ENCODE data around the gene CPS1.

CPS1 gene

GRCh38 chr2:210556329-210556980 lies at the start of gene CPS1:
CPS1 (plus strand) TSS chr2:210556599; CDS start chr2:210556734, 135 bp downstream.
- no peak for DNase-seq

DNA sequence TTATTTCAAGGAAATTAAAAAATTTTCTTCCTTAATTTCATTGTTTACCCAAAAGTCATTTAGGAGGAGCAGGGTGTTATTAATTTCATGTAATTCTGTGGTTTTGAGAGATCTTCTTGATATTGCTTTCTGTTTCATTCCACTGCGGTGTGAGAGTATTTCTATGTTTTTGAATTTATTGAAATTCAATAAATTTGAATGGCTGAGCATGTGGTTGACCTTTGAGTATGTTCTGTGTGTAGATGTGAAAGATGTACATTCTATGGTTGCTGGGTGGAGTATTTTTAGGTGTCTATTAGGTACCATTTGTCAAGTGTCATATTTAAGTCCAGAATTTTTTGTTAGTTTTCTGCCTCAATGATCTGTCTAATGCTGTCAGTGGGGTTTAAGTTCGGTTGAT lies 40.5 kb upstream of the CPS1 start:
- no peak for DNase-seq

DNA sequence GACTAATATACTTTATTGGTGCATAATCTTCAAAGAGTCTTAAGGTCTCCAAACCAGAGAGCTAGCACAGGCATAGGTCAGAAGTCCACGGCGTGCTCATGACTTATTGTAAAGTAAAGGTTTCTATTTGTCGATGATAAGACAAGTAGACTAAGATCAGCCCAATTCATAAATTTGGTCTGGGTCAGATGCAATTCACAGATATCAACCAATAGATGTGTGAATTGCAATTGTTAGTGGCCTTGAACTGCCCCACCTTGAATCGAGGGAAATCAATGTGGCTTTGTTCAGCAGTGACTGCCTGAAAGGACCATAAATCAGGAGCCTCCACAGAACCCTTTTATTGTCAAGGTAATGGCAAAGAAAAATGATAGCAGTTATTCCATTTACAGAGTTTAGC lies 39.1 kb upstream of the CPS1 start:
- no peak for DNase-seq

- DNase-seq = no peak
These were observed 36.8 kb upstream of the CPS1 start for GRCh38 chr2:210519594-210519993.

DNA sequence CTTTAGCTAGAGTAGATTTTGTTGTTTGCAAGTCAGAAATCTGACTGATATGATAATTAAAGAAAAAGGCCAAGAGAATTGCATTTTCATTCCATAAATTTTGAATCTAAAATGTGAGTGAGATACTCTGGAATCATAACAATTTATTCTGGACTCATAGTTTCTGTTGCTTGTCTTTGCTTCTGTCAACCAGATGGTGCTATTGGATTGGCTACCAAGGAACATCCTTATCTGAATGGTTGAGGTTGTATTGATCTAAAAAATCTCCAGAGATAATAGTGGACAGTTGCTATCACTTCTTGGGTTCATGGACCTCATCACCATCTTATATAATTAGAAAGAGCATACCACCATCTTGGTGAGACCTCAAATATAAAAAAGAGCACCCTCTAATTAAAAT lies 34.0 kb upstream of the CPS1 start:
- no peak for DNase-seq

DNA sequence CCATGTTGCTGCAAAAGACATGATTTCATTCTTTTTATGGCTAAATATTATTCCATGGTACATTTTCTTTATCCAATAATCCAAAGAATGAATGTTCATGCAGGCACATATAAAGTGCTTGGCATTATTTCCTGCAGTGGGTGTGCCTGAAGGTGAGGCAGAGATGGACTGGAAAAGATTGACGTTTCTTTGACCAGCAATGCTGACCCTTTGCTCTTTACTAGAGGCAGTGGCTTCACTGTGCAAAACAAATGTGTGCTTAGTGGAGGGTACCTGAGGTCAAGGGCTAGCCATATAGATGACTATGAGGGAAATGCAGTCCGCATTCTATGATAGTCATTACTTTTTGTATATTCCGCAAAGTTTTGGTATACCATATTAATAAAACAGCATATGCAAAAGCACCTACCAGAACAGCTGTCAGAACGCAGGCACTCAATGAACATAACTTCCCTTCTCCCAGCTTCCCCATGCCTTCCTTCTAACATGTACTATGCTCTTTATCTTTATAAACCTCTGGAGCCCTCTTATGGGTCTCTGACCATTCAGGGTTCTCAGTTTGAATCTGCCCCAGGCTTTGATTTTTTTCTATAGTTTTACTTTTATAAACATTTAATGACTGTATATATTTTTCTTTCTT lies 32.6 kb upstream of the CPS1 start:
- DNase-seq = no peak

GRCh38 chr2:210524533-210524932 lies 31.9 kb upstream of the CPS1 start:
- DNase-seq = no peak

GRCh38 chr2:210527286-210527685 lies 29.1 kb upstream of the CPS1 start:
- DNase-seq = no peak

GRCh38 chr2:210528716-210529115 lies 27.7 kb upstream of the CPS1 start:
- no peak for DNase-seq

DNA sequence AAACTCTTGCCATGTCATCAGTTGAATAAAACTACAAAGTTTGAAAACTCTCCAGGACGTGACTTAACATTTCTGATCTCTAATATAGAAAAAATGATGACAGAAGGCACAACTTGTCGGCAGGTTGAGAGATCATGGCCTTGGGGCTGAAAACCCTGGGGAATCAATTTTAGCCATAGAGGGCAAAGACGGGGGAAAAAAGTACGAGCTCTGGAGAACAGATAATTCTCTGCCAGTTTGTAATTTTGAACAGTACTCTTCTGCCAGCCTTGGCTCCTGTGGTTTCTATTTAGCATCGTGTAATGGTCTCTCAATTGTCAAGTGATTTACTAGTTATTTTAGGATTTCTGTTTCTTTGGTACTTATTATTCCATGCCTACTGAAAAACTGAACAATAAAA lies 25.3 kb upstream of the CPS1 start:
- DNase-seq = no peak

- no peak for DNase-seq
These were observed 24.9 kb upstream of the CPS1 start for GRCh38 chr2:210531482-210531881.

GRCh38 chr2:210533389-210533788 lies 23.0 kb upstream of the CPS1 start:
- no peak for DNase-seq

GRCh38 chr2:210534879-210535278 lies 21.5 kb upstream of the CPS1 start:
- no peak for DNase-seq

DNA sequence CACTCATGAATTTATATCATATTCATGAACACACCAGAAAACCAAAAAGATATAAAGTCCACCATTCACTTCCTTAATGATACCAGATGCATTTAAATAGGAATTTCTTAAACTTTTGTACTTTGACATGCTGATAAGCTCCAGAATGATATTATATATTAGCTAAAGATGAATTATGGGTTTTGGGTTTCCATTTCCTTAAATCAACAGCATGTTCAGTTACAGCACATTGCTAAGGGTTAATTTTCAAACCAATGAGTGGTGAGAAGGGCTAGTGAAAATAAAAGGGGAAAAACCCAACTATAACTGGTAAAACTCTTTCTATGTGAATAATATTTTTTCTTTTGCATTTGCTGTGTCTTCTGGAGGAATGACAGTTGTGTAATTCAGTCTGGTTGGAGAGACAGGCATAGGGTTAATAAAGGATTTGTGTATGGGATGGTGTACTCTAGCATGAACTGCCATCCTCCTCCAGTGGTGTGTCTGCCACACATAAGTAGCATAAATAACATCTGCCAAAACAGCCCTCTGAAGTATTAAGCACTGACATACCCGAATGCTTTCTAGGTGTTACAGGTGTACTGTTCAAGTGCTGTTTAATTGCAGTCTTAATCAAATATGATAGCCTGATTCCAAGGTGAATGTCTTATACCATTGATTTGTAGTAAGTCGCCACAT lies 19.3 kb upstream of the CPS1 start:
- DNase-seq = no peak

DNA sequence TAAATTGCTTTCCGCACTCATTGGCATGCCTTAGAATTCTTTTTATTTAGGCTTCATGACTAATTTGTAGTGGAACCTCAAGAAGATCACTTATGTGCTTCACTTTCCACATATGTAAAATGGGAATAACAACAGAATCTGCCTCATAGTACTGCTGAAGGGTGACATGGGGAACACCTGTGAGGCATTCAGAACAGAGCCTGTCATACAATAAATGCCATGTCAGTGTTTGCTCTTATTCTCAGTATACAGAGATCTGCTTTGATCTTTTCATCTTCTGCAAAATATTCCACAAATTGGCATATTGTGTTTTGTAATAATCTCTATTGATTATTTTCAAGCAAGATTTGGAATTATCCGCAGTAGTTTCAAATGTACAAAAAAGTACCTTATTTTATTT lies 17.4 kb upstream of the CPS1 start:
- no peak for DNase-seq

DNA sequence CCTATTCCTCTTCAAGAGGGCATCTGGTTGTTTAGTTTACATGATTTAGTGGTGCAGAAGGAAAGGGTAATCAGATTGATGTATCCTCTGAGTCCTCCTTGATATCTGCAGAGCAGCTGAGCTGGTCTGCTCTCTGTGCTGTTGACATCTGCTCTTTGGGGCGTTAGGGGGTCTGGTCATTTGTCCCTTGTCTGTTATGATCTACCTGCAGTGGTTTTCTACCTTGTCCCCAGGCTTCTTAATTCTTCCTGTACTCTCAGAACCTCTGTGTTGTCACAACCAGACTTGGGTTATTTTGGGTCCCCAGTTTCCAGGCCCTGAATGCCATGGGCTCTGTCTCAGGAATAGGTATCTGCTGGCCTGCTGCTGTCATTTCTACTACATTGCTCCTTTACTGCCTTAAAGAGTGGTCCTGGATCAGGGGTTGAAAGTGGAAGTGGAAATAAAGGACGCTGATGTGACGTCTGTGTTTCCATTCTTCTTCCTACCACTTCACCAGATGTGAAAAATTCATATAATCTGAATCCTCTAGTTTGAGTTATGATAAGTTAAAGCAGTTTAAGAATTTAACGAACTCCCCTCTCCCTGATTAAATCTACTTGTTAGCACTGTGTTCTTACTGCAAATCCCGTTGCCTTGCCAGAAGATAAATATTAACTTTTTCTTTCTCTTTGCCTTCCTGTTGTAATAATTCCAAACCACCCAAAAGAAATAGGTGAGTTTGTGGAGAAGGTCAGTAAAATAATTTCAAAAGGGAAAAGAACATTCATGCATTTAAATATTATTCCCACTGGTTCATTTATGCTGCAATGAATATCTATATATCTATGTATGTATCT lies 16.6 kb upstream of the CPS1 start:
- DNase-seq = no peak

GRCh38 chr2:210540471-210540870 lies 15.9 kb upstream of the CPS1 start:
- DNase-seq = no peak

- no peak for DNase-seq
These were observed 15.5 kb upstream of the CPS1 start for GRCh38 chr2:210540900-210541289.

DNA sequence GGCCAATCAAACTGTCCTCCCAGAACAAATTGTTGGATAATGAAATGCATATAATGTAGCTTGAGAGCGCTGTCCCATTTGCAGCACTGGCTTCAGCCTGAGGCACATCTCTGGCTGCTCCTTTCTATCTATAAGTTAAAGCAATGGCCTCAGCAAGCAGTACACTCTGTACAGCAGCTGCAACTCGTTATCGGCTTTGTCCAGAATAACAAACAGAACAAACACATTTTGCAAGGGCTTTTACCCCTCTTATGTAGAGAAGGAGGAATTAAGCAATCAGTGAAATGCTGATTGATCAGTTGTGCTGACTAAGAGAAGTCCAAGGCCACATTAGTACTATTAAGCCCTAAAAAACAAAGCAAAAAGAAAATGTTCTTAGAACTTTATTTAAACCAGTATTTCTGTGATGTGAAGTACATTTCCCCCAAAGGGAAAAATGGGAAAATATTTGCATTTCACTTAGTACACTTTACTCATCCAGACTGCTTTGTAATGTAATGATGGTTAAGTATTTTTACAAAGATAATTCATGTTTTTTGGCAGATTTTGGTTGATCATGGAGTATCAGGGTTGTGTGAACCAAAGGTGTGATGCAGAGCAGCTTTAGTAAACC lies 15.0 kb upstream of the CPS1 start:
- DNase-seq = peak; percentile 9

DNA sequence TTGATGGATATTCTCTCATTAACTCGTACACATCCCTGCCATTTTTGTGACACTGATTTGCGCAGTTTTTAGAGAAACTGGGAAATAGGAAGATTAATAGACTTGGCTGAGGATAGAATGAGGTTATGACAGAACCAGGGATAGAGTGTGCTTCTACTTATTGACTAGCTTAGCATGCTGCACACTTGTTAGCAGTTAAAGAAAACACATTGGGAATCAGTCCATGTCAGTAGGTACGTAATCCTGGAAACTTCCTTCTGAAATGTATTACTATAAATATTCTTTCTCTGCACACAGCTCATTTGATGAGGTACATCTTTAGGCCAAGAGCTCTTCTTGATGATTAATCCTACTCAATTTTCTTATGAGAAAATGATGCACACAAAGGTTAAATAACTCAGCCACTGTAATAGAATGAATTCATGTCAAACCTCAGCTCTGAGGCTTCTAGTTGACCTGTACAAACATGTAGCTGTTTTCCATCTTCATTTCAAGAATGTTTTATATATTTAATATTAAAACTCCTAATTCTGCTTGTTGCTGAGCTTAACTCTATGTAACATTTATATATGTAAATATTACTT lies 12.3 kb upstream of the CPS1 start:
- no peak for DNase-seq

GRCh38 chr2:210544831-210545230 lies 11.6 kb upstream of the CPS1 start:
- no peak for DNase-seq

GRCh38 chr2:210546424-210547208 lies 9.8 kb upstream of the CPS1 start:
- DNase-seq = no peak

Data from NCI-H1436 (cell line).